Cortex of kidney (tissue), 1 donor: ENCODE results near the gene DACT1.

Source experiments
- DNase-seq: peaks from one replicate; lab custom pipeline; 2025; lab: John Stamatoyannopoulos, UW

The DACT1 gene

GRCh38 chr14:58635091-58635830, 2.5 kb upstream of the DACT1 start:
- DNase-seq, result no peak

- DNase-seq, result no peak
Measured at GRCh38 chr14:58636129-58636528, 1.6 kb upstream of the DACT1 start.

GRCh38 chr14:58637040-58637390, 747 bp upstream of the DACT1 start:
- no peak for DNase-seq

- DNase-seq, result no peak
Measured at GRCh38 chr14:58638231-58639197, 752 bp downstream of the DACT1 start.

GRCh38 chr14:58639198-58639565, 1.4 kb downstream of the DACT1 start:
- no peak for DNase-seq

GRCh38 chr14:58639842-58640484, 2.2 kb downstream of the DACT1 start:
- no peak for DNase-seq

GRCh38 chr14:58640959-58641358, 3.2 kb downstream of the DACT1 start:
- no peak for DNase-seq

GRCh38 chr14:58641509-58641908, 3.7 kb downstream of the DACT1 start:
- DNase-seq, result no peak

- DNase-seq, result no peak
Measured at GRCh38 chr14:58643366-58643765, 5.6 kb downstream of the DACT1 start.

GRCh38 chr14:58645641-58646040, 7.9 kb downstream of the DACT1 start:
- DNase-seq, result no peak

- no peak for DNase-seq
Measured at GRCh38 chr14:58646479-58646878, 8.7 kb downstream of the DACT1 start.

- no peak for DNase-seq
Measured at GRCh38 chr14:58647777-58648176, 10.0 kb downstream of the DACT1 start.

- no peak for DNase-seq
Measured at GRCh38 chr14:58650857-58651256, 13.1 kb downstream of the DACT1 start.

- no peak for DNase-seq
Measured at GRCh38 chr14:58656671-58657411, 19.1 kb downstream of the DACT1 start.

- DNase-seq, result no peak
Measured at GRCh38 chr14:58659061-58659460, 21.3 kb downstream of the DACT1 start.

- no peak for DNase-seq
Measured at GRCh38 chr14:58659846-58660245, 22.1 kb downstream of the DACT1 start.

- DNase-seq, result no peak
Measured at GRCh38 chr14:58660407-58660806, 22.6 kb downstream of the DACT1 start.

GRCh38 chr14:58662018-58662417, 24.3 kb downstream of the DACT1 start:
- DNase-seq, result no peak

- no peak for DNase-seq
Measured at GRCh38 chr14:58662759-58663158, 25.0 kb downstream of the DACT1 start.

GRCh38 chr14:58663494-58664111, 25.8 kb downstream of the DACT1 start:
- no peak for DNase-seq

GRCh38 chr14:58665773-58666500, 28.2 kb downstream of the DACT1 start:
- no peak for DNase-seq
